Testis (tissue), 3 donors: ENCODE results near the gene PSMD13. TPM values are rescaled to one million over a fixed set of nuclear protein-coding genes. Genes with fewer than 3 reads are reported as not detected.

Experiments used
- DNase-seq: peaks from one replicate; pipeline ENCODE4 v3.0.0-alpha.2; 2019
- H3K27ac ChIP-seq, 2 donors: fragments of 200-600 bp; sonication (generic); one replicate each; pipeline ENCODE4 v1.5.1; 2019
- H3K27me3 ChIP-seq: fragments of 200-600 bp; sonication (generic); one replicate; pipeline ENCODE4 v1.5.1; 2019
- H3K36me3 ChIP-seq: fragments of 200-600 bp; sonication (generic); one replicate; pipeline ENCODE4 v1.5.1; 2017; ENCODE audit warnings: low read depth; ENCODE audit errors: missing control alignments
- H3K4me1 ChIP-seq: fragments of 200-600 bp; sonication (generic); one replicate; pipeline ENCODE4 v1.5.1; 2019
- H3K4me3 ChIP-seq, 2 donors: fragments of 200-600 bp; sonication (generic); one replicate each; pipeline ENCODE4 v1.5.1; 2017 to 2019
- H3K9me3 ChIP-seq: fragments of 200-600 bp; sonication (generic); one replicate; pipeline ENCODE4 v1.5.1; 2017
- CTCF ChIP-seq, 3 experiments: fragments of 450-650 bp in 2 of 3; fragments of 200-600 bp in 1 of 3; sonication (generic) in 1 of 3; IDR thresholded peaks; one replicate each; pipeline ENCODE4 v1.5.1; 2016 to 2019; ENCODE audit warnings: antibody characterized with exemption in 3 of 3, mild to moderate bottlenecking in 2 of 3, moderate library complexity in 1 of 3
- POLR2A ChIP-seq: fragments of 450-650 bp; IDR thresholded peaks from one replicate; pipeline ENCODE4 v1.6.1; 2017; ENCODE audit warnings: antibody characterized with exemption, mild to moderate bottlenecking, moderate library complexity
- WGBS, 2 donors: methylation state at CpG; one replicate each; pipeline ENCODE4 v1.1.5; 2018; 5-methylcytosine and 5-hydroxymethylcytosine counted together
- intact Hi-C: fragments of 100-400 bp; cut with DNase I; formaldehyde crosslinking; loops from one replicate; pipeline ENCODE4 v1.15.1; 2023; ENCODE audit warnings: low total_unique reads
- polyA plus RNA-seq: library from polyadenylated mRNA; stranded (reverse); fragments of 350-450 nt; fragmentation: Illumina TruSeq; extraction: RNeasy Lipid Tissue Mini Kit (QIAGEN cat#74804); gene quantifications from one replicate; pipeline ENCODE4 v1.2.3, GENCODE V29; 2014; ENCODE audit warnings: low read depth, low replicate concordance; ENCODE audit not compliant: insufficient read depth
- total RNA-seq, 2 donors: library from RNA; depleted of rRNA; stranded (reverse); fragments of >200 nt; gene quantifications; one replicate each; pipeline ENCODE4 v1.2.3, GENCODE V29; 2016

The PSMD13 gene
- total and polyA plus RNA-seq, 3 donors from 2014 or later: 128 to 180 (median 133) TPM

DNA sequence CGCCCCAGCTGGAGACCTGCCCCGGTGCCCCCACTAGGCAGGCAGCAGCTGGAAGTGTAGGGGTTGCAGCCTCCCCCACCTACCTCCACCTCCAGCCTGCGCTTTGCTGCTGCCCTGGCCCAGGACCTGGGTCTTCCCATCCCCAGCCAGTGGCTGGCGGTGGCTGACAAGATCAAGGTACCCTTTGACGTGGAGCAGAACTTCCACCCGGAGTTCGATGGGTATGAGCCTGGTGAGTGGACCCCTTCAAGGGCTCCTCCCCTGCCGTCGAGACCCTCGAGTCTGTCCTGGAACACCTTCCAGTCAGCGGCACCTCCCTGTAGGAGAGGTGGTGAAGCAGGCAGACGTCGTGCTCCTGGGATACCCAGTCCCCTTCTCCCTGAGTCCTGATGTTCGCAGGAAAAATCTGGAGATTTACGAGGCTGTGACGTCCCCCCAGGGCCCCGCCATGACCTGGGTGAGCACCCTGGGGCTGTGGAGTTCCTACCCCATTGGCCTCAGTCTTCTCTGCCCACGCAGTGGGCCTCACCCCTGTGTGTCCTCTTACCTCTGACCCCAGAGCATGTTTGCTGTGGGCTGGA lies 56.6 kb downstream of the PSMD13 start:
- no peaks in the 10 kb centered on the region for H3K36me3 ChIP-seq
- WGBS, 2 donors: 83 to 86% methylated on average over 8 to 18 of the region's 18 CpGs
- H3K27ac ChIP-seq: no peak overlapping the region
- intact Hi-C loops: loop anchor here (10.0 kb wide), 1 partner anchor 61 kb away; no protein-coding TSS in a partner anchor
- H3K27me3 ChIP-seq: no peaks in the 10 kb centered on the region
- TF ChIP-seq CTCF (IDR thresholded peaks at IDR 0.05): no peak
- TF ChIP-seq POLR2A: no peak
- H3K9me3 ChIP-seq: no peaks in the 10 kb centered on the region
- DNase-seq: no peak
- no peak overlapping the region for H3K4me3 ChIP-seq
- peaks cover 15% of the 10 kb centered on the region for H3K4me1 ChIP-seq

DNA sequence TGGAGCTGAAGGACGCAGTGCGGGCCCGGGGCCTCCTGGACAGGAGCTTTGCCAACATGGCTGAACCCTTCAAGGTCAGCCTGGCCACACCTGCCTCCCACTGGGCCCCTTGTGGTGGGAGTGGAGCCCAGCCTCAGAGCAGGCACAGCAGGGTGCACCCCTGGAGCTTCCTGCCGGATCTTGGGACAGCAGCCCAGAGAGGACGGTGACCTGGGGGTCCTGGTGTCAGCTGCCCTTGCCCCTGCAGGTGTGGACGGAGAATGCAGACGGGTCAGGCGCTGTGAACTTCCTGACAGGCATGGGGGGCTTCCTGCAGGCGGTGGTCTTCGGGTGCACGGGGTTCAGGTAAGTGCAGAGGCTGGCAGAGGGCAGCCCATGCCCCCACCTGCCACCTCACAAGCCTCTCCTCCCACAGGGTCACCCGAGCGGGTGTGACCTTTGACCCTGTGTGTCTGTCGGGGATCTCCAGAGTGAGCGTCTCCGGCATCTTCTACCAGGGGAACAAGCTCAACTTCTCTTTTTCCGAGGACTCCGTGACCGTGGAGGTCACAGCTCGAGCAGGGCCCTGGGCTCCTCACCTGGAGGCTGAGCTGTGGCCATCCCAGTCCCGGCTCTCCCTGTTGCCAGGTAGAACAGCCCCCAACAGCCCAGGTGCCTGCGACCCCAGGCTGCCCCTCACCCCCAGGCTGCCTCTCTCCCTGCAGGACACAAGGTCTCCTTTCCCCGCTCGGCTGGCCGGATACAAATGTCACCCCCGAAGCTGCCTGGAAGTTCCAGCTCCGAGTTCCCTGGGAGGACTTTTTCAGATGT lies 57.3 kb downstream of the PSMD13 start:
- H3K36me3 ChIP-seq: no peaks in the 10 kb centered on the region
- TF ChIP-seq CTCF (IDR thresholded peaks at IDR 0.05) (no peak), POLR2A (no peak)
- no peak for DNase-seq
- WGBS, 2 donors: 86 to 92% methylated on average over 7 to 27 of the region's 27 CpGs
- no peak overlapping the region for H3K27ac ChIP-seq
- intact Hi-C loops: loop anchor here (10.0 kb wide), 1 partner anchor 61 kb away; no protein-coding TSS in a partner anchor
- H3K4me3 ChIP-seq: no peak overlapping the region
- H3K4me1 ChIP-seq: peaks cover 18% of the 10 kb centered on the region
- no peaks in the 10 kb centered on the region for H3K9me3 ChIP-seq
- no peaks in the 10 kb centered on the region for H3K27me3 ChIP-seq

- peak overlapping the region in 1 of 2 donors; percentile 48 for H3K27ac ChIP-seq
- no peaks in the 10 kb centered on the region for H3K9me3 ChIP-seq
- no peak for DNase-seq
- H3K4me1 ChIP-seq: peaks cover 18% of the 10 kb centered on the region
- no peak for TF ChIP-seq CTCF (IDR thresholded peaks at IDR 0.05)
- TF ChIP-seq POLR2A: no peak
- 77 to 85% methylated on average over 15 to 16 of the region's 16 CpGs for WGBS, 2 donors
- no peaks in the 10 kb centered on the region for H3K27me3 ChIP-seq
- no peaks in the 10 kb centered on the region for H3K36me3 ChIP-seq
- H3K4me3 ChIP-seq: no peak overlapping the region
- intact Hi-C loops: loop anchor here (10.0 kb wide), 1 partner anchor 60 kb away; no protein-coding TSS in a partner anchor
Measured at GRCh38 chr11:294780-295179, 58.0 kb downstream of the PSMD13 start.

DNA sequence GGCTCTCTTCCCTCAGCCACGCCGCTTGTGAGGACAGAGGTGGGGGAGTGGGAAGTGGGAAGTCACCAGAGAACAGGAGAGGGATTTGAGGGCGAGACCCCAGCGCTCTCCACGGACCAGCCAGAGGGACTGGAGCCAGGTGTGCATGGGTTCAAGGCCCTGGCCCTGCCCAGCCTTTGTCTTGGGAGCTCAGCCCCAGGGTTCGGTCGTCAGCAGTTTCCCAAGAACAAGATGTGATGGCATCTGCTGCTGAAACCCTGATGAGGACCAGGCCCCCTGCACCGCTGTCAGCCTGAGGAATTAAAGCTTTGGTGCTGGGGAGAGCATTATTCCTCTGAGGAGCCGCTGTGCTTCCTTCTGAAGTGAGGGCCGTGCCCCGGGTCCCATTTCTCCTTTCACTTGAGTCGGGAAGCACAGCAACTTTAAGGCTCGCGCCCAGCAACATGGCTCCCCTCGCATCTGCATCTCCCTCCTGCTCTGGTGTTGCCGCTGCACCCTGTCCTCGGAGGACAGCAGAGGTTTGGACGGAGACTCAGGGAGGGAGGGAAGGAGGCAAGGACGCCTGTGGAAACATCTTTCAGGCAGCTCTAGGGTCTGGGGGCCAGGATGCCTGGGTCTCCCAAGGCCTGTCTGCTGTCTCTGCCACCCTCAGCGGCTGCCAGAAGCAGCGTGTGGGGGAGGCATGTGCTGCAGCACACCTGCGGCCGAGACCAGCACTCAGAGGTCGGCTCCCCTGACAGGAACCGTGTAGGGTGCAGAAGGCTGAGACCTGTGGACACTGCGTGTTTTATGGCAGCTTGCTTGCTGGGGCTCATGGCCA lies 58.8 kb downstream of the PSMD13 start:
- no peaks in the 10 kb centered on the region for H3K36me3 ChIP-seq
- H3K4me1 ChIP-seq: peaks cover 18% of the 10 kb centered on the region
- TF ChIP-seq CTCF (IDR thresholded peaks at IDR 0.05): no peak
- TF ChIP-seq POLR2A: no peak
- no peaks in the 10 kb centered on the region for H3K27me3 ChIP-seq
- intact Hi-C loops: loop anchor here (10.0 kb wide), 1 partner anchor 59 kb away; no protein-coding TSS in a partner anchor
- peak overlapping the region in 1 of 2 donors; percentile 48 for H3K27ac ChIP-seq
- no peak overlapping the region for H3K4me3 ChIP-seq
- WGBS, 2 donors: 55 to 59% methylated on average over 17 to 26 of the region's 26 CpGs
- H3K9me3 ChIP-seq: no peaks in the 10 kb centered on the region
- no peak for DNase-seq
